Measurements from ENCODE around the gene RTL10.

The RTL10 gene

GRCh38 chr22:19831016-19831415, 23.7 kb downstream of the RTL10 start:
- TF ChIP-seq CTCF (conservative IDR thresholded peaks at IDR 0.05; ENCODE audit: low read depth), result no peak
- CTCF ChIA-PET, result no interaction called here
- POLR2A ChIA-PET (ENCODE audit: low non-redundant PET), result no interaction called here
- no peak for DNase-seq (ENCODE audit: low spot score)
- H3K27ac ChIP-seq, result no peak overlapping the region

- ChIA-PET POLR2A (ENCODE audit: low non-redundant PET) (no interaction called here), CTCF (no interaction called here)
- no peak overlapping the region for H3K27ac ChIP-seq
- TF ChIP-seq CTCF (conservative IDR thresholded peaks at IDR 0.05; ENCODE audit: low read depth), result no peak
- no peak for DNase-seq (ENCODE audit: low spot score)
Observed at GRCh38 chr22:19828035-19828401, 26.7 kb downstream of the RTL10 start.

GRCh38 chr22:19827341-19828034, 27.2 kb downstream of the RTL10 start:
- H3K27ac ChIP-seq, result no peak overlapping the region
- TF ChIP-seq CTCF (conservative IDR thresholded peaks at IDR 0.05; ENCODE audit: low read depth), result no peak
- DNase-seq (ENCODE audit: low spot score), result no peak
- ChIA-PET CTCF (no interaction called here), POLR2A (ENCODE audit: low non-redundant PET) (no interaction called here)

GRCh38 chr22:19826619-19826950, 28.1 kb downstream of the RTL10 start:
- DNase-seq (ENCODE audit: low spot score), result no peak
- H3K27ac ChIP-seq, result no peak overlapping the region
- TF ChIP-seq CTCF (conservative IDR thresholded peaks at IDR 0.05; ENCODE audit: low read depth), result no peak
- ChIA-PET CTCF (no interaction called here), POLR2A (ENCODE audit: low non-redundant PET) (no interaction called here)

- no peak for TF ChIP-seq CTCF (conservative IDR thresholded peaks at IDR 0.05; ENCODE audit: low read depth)
- ChIA-PET CTCF (interaction anchor here (0.6 kb wide), 1 partner anchor 241 kb away, joined by 6 read pairs; no protein-coding TSS in a partner anchor), POLR2A (ENCODE audit: low non-redundant PET) (no interaction called here)
- no peak for DNase-seq (ENCODE audit: low spot score)
- H3K27ac ChIP-seq, result no peak overlapping the region
Observed at GRCh38 chr22:19825904-19826618, 28.6 kb downstream of the RTL10 start.

- peak overlapping the region; percentile 69 for H3K27ac ChIP-seq
- no peak for DNase-seq (ENCODE audit: low spot score)
- CTCF ChIA-PET, result no interaction called here
- POLR2A ChIA-PET (ENCODE audit: low non-redundant PET), result no interaction called here
- TF ChIP-seq CTCF (conservative IDR thresholded peaks at IDR 0.05; ENCODE audit: low read depth), result no peak
Observed at GRCh38 chr22:19824926-19825339, 29.7 kb downstream of the RTL10 start.
